ENCODE data around the gene DENND1A.
"Not testable (repeated sequence)": the region's sequence is repeated elsewhere in the genome, so short reads cannot be mapped to it uniquely, and the experiment has no call there.

Gene DENND1A

DNA sequence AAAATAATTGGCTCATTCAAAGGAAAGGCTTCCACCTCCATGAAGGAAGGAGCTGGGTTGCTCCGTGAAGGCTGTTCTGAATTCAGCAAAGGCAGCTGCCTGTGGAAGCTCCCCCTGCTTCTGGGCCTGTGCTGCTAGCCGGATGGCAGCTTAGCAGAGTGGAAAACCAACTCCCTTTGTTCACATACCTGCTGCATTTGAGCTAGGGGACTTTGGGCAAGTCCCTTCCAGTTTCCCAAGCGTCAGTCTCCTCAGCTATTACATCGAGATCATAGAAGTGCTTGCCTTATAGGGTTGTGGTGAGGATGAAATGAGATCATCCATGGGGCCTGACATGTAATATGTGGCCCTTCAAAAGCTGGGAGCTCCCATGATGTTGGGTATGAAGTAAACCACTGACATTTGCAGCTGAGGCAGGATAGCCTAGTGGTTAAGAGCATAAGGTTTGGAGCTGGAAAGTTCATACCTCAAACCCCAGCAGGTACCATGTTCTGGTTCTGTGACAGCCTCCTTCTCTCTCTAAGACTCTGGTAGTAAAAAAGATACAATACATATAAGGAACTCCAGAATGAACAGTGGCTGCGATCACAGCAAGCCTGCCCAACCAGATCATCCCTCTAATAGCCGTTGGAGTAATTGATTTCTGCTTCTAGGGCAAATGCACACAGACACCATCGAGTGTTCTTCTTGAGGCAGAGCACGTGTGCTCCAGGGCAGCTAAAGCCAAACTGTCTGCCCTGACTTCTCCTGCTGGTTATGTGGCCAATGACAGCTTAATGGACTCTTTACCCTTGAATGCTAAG, 11.0 kb upstream of the DENND1A start:
- DNase-seq (ENCODE audit: low read depth), result no peak
- TF ChIP-seq, protein P1, sequence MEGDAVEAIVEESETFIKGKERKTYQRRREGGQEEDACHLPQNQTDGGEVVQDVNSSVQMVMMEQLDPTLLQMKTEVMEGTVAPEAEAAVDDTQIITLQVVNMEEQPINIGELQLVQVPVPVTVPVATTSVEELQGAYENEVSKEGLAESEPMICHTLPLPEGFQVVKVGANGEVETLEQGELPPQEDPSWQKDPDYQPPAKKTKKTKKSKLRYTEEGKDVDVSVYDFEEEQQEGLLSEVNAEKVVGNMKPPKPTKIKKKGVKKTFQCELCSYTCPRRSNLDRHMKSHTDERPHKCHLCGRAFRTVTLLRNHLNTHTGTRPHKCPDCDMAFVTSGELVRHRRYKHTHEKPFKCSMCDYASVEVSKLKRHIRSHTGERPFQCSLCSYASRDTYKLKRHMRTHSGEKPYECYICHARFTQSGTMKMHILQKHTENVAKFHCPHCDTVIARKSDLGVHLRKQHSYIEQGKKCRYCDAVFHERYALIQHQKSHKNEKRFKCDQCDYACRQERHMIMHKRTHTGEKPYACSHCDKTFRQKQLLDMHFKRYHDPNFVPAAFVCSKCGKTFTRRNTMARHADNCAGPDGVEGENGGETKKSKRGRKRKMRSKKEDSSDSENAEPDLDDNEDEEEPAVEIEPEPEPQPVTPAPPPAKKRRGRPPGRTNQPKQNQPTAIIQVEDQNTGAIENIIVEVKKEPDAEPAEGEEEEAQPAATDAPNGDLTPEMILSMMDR (IDR thresholded peaks at IDR 0.05; ENCODE audit: insufficient read depth, low read depth, low read length, missing control alignments), result no peak
- H3K4me3 ChIP-seq (ENCODE audit: low read length), result no peak overlapping the region

DNA sequence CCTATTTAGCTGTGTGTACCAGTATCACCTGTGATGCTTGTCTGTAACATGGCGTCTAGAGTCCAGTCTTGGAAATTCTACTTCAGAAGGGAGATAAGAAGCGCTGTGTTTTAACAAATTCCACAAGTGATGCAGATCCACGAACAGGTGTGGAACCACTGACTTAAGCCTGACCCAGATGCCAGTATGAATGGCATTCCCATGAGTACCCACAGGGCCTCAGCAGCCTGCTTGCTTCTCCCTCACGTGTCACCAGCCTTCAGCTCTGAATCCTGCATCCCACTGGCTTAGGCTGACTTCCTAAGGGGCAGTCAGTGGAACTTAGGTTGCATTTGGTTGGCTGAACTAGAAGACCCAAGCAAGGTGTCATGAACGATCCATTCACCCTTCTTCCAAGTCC, 8.5 kb upstream of the DENND1A start:
- DNase-seq (ENCODE audit: low read depth), result no peak
- H3K4me3 ChIP-seq (ENCODE audit: low read length), result no peak overlapping the region
- TF ChIP-seq, protein P1 (IDR thresholded peaks at IDR 0.05; ENCODE audit: insufficient read depth, low read depth, low read length, missing control alignments), result no peak

DNA sequence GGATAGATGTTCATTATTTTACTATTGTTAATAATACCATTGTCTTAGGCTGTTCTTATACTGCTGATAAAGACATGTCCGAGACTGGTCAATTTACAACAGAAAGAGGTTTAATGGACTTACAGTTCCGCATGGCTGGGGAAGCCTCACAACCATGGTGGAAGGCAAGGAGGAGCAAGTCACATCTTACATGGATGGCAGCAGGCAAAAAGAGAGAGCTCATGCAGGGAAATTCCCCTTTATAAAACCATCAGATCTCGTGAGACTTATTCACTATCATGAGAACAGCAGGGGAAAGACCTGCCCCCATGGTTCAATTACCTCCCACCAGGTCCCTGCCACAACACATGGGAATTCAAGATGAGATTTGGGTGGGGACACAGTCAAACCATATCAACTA, 6.6 kb upstream of the DENND1A start:
- not testable (repeated sequence) for DNase-seq (ENCODE audit: low read depth); H3K4me3 ChIP-seq (ENCODE audit: low read length)

DNA sequence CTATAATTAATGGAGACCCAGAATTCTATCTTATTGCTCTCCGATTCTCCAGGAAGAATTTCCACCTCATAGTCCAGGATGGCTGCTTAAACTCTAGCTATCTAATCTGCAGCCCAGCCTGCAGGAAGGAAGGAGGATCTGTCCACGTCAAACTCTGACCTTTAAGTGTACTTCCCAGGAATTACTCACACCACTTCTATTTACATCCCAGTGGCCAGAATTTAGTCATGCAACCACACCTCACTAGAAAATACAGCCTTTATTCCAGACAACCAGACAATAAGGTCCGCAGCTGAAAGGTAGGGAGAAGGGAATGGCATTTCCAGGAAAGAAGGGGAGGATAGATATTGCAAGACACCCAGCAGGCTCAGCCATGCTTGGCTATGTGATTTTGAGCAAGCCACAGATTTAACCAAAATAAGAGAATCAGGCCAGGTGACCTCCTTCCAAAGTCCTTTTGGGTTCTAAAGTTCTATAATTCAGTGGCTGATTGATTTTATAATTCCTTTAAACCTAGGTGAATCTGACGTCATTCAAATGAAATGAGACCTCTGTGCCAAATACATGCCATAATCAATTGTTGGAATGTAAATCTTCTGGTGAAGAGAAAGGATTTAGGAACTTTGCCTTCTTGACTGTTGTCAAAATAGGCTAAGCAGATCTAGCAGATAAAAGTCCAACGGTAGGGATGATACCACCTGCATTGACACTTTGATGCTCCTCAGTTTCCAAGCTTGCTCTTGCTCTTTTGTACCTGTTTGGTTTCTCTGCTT, 3.7 kb upstream of the DENND1A start:
- peak; percentile 58 for DNase-seq (ENCODE audit: low read depth)
- TF ChIP-seq, protein P1 (IDR thresholded peaks at IDR 0.05; ENCODE audit: insufficient read depth, low read depth, low read length, missing control alignments), result no peak
- H3K4me3 ChIP-seq (ENCODE audit: low read length), result no peak overlapping the region

DNA sequence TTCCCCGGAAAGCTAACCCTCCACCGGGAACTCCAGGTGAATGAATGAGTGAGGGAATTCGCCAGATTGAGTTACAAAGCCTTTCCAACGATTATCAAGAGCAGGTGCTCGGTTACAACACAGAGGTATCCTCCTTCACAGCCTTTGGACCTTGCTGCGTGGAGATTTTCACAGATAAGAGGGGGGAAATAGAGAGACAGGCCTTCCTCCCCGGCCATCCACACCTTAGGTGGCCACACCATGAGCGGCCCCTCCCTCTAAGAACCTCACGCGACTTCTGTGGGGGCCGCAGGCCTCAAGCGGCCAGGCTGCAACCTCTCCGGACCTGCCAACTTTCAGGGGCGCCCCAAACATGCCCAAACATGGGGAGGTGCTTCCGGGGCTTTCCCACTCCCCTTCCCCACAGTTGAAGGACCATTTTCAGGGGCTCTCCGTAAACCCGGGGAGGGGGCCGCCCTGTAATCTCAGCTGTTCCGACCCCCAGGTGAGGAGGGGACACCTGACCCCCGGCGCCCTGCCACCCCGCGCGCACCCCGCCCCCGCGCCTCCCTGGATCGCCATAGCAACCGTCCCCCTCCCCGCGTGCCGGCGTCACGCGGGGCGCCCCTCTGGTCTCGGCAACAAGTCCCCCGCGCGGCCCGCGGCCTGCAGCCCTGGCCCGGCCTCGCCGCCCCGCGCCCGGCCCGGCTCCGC, 603 bp downstream of the DENND1A start:
- H3K4me3 ChIP-seq (ENCODE audit: low read length), result peak overlapping the region; percentile 66
- DNase-seq (ENCODE audit: low read depth), result no peak
- TF ChIP-seq, protein P1 (IDR thresholded peaks at IDR 0.05; ENCODE audit: insufficient read depth, low read depth, low read length, missing control alignments), result no peak

DNA sequence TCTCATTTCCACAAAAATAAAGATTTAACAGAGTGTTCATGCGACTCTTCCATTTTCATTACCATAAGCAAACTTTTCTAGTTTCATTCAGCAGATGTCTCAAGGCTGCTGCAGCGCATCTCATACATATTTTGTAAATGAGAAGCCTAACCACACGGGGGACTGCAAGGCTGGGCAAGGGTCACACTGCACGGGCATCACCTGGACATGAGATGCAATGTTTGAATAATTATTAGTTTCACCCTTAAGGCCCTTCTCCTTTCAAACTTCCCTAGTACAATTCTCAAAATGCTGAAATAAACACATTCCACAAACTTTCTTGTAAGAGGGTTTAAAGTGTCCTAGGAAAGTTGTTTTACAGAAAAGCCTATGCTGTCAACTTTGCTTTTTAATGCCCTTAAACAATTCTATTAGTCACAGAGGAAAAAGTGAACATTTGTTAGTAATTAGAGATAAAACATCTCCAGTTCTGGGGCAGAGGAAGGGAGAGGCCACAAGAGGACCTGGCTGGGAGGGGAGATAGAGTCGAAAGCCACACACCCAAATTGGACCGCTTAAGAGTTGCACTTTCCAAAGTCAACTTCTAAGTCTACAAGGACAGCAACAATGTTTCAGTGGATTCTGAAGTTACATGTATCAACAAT, 1.3 kb downstream of the DENND1A start:
- no peak for DNase-seq (ENCODE audit: low read depth)
- H3K4me3 ChIP-seq (ENCODE audit: low read length), result peak overlapping the region; percentile 66
- TF ChIP-seq, protein P1 (IDR thresholded peaks at IDR 0.05; ENCODE audit: insufficient read depth, low read depth, low read length, missing control alignments), result no peak
